Measurements from ENCODE around the gene SH3RF3.

SH3RF3 gene

DNA sequence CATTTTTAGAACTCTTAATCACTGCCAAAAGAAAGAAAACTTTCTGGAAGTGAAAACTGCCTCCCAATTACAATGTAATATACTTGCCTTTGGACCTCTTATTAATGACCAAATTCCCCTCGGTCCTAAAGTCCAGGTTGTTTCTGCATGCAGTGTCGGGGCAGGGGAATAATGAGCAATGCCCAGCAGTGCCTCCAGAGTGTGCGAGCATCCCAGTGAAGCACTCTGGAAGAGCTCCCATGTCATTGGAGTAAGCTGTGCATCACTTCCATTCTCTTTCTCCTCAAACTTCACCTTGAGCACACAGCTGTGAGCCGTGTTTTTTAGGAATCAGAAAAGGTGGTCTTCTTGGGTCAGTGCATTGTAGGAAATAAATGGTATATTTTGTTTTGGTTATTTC, 107.1 kb downstream of the SH3RF3 start:
- no peak for TF ChIP-seq PAX5 (IDR thresholded peaks at IDR 0.05; ENCODE audit: insufficient read depth, low read length, severe bottlenecking)
- TF ChIP-seq TAF1 (IDR thresholded peaks at IDR 0.05; ENCODE audit: low read depth, low read length) = no peak
- TF ChIP-seq POLR2A (IDR thresholded peaks at IDR 0.05; ENCODE audit: low read depth, low read length) = no peak
- no peak for TF ChIP-seq POLR2AphosphoS5 (IDR thresholded peaks at IDR 0.05; ENCODE audit: low read depth, low read length)
- no peak for TF ChIP-seq SPI1 (IDR thresholded peaks at IDR 0.05; ENCODE audit: low read depth, low read length)
- no peak for DNase-seq (ENCODE audit: insufficient read length, low spot score)
- FAIRE-seq = no peak

DNA sequence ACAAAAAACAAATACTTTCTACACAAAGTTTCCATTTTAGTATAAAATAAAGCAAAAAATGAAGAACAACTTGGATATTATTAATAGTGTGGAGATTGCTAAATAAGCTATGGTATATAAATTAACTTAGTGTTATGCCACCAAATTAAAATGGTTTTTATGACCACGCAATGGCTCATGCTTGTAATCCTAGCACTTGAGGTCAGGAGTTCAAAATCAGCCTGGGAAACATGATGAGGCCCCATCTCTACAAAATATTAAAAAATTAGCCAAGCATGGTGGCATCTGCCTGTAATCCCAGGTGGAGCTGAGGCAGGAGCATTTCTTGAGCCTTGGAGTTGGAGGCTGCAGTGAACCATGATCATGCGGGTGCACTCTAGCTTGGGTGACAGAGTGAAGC, 108.8 kb downstream of the SH3RF3 start:
- FAIRE-seq (no peak), DNase-seq (ENCODE audit: insufficient read length, low spot score) (no peak)
- TF ChIP-seq POLR2A (IDR thresholded peaks at IDR 0.05; ENCODE audit: low read depth, low read length) = no peak
- TF ChIP-seq POU2F2 (IDR thresholded peaks at IDR 0.05; ENCODE audit: low read depth, low read length) = no peak
- no peak for TF ChIP-seq POLR2AphosphoS5 (IDR thresholded peaks at IDR 0.05; ENCODE audit: low read depth, low read length)
- no peak for TF ChIP-seq SPI1 (IDR thresholded peaks at IDR 0.05; ENCODE audit: low read depth, low read length)
- no peak for TF ChIP-seq TAF1 (IDR thresholded peaks at IDR 0.05; ENCODE audit: low read depth, low read length)
- TF ChIP-seq PAX5 (IDR thresholded peaks at IDR 0.05; ENCODE audit: insufficient read depth, low read length, severe bottlenecking) = no peak

DNA sequence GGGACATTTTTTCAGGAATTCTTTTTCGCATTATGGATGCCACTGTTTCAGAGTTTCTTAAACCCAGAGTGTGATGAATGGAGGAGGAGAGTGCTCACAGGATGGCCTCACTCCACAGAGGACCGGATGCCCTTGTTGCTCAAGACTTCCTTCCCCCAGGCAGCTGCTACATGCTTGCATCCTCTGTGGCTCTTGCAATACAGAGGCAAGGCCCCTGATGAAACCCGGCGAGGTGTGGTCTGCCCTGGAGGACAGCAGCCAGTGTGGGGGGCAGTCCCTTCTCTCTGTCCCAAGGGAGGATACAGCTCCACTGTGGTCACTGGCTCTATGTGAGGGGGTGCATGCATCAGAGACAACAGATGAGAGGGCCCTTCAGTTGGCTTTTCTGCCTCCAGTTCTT, 109.6 kb downstream of the SH3RF3 start:
- peak; percentile 43 for FAIRE-seq
- no peak for DNase-seq (ENCODE audit: insufficient read length, low spot score)
- TF ChIP-seq POLR2A (IDR thresholded peaks at IDR 0.05; ENCODE audit: low read depth, low read length) (no peak), TAF1 (IDR thresholded peaks at IDR 0.05; ENCODE audit: low read depth, low read length) (no peak), POU2F2 (IDR thresholded peaks at IDR 0.05; ENCODE audit: low read depth, low read length) (no peak), SPI1 (IDR thresholded peaks at IDR 0.05; ENCODE audit: low read depth, low read length) (no peak), POLR2AphosphoS5 (IDR thresholded peaks at IDR 0.05; ENCODE audit: low read depth, low read length) (no peak), PAX5 (IDR thresholded peaks at IDR 0.05; ENCODE audit: insufficient read depth, low read length, severe bottlenecking) (no peak)

DNA sequence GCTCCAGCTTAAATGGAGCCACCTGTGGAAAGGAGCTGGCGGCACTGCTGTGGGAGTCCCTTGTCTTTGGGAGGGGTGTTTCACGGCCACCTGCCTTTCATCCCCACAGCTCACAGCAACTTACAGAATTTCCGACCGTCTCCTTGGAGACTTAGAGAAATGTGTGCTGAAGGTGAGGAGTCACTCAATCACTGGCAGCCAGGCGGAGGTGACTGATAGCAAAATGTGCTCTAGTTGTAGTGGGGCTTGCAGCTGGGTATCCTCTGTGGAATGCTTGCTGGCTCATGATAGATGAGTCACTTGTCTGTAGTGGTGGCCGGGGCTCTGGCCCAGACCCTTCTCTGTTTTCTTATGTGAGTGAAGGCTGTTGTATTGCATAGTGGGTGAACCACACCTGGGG, 110.7 kb downstream of the SH3RF3 start:
- FAIRE-seq = no peak
- TF ChIP-seq POLR2AphosphoS5 (IDR thresholded peaks at IDR 0.05; ENCODE audit: low read depth, low read length) (no peak), SPI1 (IDR thresholded peaks at IDR 0.05; ENCODE audit: low read depth, low read length) (no peak), TAF1 (IDR thresholded peaks at IDR 0.05; ENCODE audit: low read depth, low read length) (no peak), POU2F2 (IDR thresholded peaks at IDR 0.05; ENCODE audit: low read depth, low read length) (no peak), POLR2A (IDR thresholded peaks at IDR 0.05; ENCODE audit: low read depth, low read length) (no peak), PAX5 (IDR thresholded peaks at IDR 0.05; ENCODE audit: insufficient read depth, low read length, severe bottlenecking) (no peak)
- DNase-seq (ENCODE audit: insufficient read length, low spot score) = no peak

DNA sequence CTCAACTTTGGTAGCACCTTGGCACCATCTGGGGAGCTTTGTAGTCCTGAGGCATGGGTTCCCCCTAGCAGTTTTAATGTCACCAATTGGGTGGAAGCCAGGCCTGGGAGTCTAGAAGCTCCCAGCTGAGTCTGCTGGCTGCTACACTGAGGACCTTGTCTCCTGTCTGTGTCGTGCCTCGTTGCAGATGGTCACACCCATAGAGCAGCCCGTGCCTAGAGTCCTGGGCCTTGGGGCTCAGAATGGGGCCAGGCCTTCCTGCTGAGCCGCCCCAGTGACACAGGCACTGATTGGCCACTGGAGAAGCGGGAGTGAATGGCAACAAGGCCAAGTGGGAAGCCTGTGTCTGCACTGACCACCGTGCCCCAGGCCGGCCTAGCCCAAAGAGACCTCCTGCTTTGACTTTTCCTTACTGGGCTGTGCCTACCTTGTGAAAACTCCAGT, 113.2 kb downstream of the SH3RF3 start:
- no peak for DNase-seq (ENCODE audit: insufficient read length, low spot score)
- FAIRE-seq = no peak
- TF ChIP-seq TAF1 (IDR thresholded peaks at IDR 0.05; ENCODE audit: low read depth, low read length) (no peak), POLR2A (IDR thresholded peaks at IDR 0.05; ENCODE audit: low read depth, low read length) (no peak), POLR2AphosphoS5 (IDR thresholded peaks at IDR 0.05; ENCODE audit: low read depth, low read length) (no peak), PAX5 (IDR thresholded peaks at IDR 0.05; ENCODE audit: insufficient read depth, low read length, severe bottlenecking) (no peak), SPI1 (IDR thresholded peaks at IDR 0.05; ENCODE audit: low read depth, low read length) (no peak), POU2F2 (IDR thresholded peaks at IDR 0.05; ENCODE audit: low read depth, low read length) (no peak)

DNA sequence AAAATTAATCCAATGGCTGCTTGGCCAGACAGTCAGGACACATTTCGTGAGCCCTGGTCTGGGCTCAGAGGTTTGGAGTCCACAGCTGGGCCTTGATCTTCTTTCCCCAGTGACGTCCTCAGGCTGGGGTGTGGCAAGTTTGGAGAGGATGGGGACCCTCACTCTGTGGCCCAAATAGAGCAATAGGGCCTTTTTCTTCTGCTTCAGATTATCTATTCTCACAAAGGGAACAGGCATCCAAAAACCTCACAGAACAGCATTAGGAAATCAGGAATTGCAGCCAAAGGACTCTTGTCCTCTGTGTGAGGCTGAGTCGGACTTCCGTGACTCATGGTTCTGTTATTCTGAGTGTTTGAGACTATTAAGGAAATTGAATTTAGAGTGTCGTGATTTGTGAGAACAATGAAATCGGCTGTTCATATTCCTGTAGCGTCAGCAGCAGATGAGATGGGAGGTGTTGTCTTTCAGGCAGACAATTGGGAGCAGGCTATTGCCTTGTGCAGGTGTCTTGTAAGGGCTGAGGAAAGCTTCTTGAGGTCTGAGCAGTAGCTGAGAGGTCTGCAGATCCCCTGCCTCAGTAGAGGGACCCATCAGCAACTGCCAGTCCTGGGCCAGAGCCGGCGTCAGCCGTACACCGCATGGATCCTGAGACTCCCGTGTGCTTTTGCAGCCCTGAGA, 113.8 kb downstream of the SH3RF3 start:
- no peak for TF ChIP-seq POU2F2 (IDR thresholded peaks at IDR 0.05; ENCODE audit: low read depth, low read length)
- no peak for TF ChIP-seq TAF1 (IDR thresholded peaks at IDR 0.05; ENCODE audit: low read depth, low read length)
- TF ChIP-seq POLR2A (IDR thresholded peaks at IDR 0.05; ENCODE audit: low read depth, low read length) = no peak
- no peak for TF ChIP-seq PAX5 (IDR thresholded peaks at IDR 0.05; ENCODE audit: insufficient read depth, low read length, severe bottlenecking)
- TF ChIP-seq POLR2AphosphoS5 (IDR thresholded peaks at IDR 0.05; ENCODE audit: low read depth, low read length) = no peak
- TF ChIP-seq SPI1 (IDR thresholded peaks at IDR 0.05; ENCODE audit: low read depth, low read length) = no peak
- no peak for FAIRE-seq
- no peak for DNase-seq (ENCODE audit: insufficient read length, low spot score)

DNA sequence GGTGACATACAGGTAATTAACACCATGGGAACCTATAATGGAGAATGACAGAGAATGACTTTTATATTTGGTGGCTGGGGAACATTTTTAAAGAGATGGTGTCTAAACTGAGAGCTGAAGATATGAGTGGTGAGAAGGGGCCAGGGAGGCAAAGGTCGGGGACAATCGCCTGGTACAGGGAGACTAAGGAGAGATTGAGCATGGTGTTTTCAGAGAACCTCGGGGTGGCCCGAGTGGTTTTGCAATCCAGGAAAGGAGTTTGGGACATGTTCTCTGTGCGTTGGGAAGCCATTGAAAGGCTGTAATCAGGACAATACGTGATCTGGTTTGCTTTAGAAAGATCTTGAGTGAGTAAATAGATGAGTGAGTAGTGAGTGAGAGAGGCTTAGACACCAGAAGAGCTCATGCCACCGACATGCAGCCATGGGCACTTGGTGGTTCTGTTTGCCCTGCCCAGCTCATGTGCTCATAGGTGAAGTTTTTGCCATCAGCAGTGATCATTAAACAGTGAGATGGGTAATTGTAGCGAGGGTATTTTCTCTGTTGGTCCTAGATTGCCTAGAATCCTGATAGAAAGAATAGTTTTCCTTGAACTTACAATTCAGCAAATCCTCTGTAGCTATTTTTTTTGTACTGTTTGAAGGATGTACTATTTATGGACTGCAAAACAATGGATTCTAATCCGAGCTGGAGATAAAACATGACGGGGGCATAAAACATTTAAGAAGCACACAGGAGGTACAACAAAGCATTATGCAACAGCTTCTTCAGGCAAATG, 114.7 kb downstream of the SH3RF3 start:
- FAIRE-seq (no peak), DNase-seq (ENCODE audit: insufficient read length, low spot score) (no peak)
- no peak for TF ChIP-seq PAX5 (IDR thresholded peaks at IDR 0.05; ENCODE audit: insufficient read depth, low read length, severe bottlenecking)
- no peak for TF ChIP-seq POLR2A (IDR thresholded peaks at IDR 0.05; ENCODE audit: low read depth, low read length)
- no peak for TF ChIP-seq POU2F2 (IDR thresholded peaks at IDR 0.05; ENCODE audit: low read depth, low read length)
- TF ChIP-seq TAF1 (IDR thresholded peaks at IDR 0.05; ENCODE audit: low read depth, low read length) = no peak
- TF ChIP-seq SPI1 (IDR thresholded peaks at IDR 0.05; ENCODE audit: low read depth, low read length) = no peak
- TF ChIP-seq POLR2AphosphoS5 (IDR thresholded peaks at IDR 0.05; ENCODE audit: low read depth, low read length) = no peak

DNA sequence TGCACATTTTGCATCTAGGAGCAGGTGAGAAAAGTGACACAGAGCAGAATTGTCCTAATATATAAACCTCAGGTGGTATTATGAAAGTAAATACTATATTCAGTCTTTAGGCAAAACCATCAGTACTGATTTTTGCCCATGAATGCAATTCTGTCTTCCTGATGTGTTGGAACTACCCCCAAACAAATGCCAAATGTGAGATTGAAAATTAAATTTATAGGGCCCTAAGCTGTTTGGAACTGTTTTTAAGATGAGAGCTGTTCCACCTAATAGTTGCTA, 115.2 kb downstream of the SH3RF3 start:
- FAIRE-seq (no peak), DNase-seq (ENCODE audit: insufficient read length, low spot score) (no peak)
- no peak for TF ChIP-seq PAX5 (IDR thresholded peaks at IDR 0.05; ENCODE audit: insufficient read depth, low read length, severe bottlenecking)
- TF ChIP-seq POLR2AphosphoS5 (IDR thresholded peaks at IDR 0.05; ENCODE audit: low read depth, low read length) = no peak
- no peak for TF ChIP-seq TAF1 (IDR thresholded peaks at IDR 0.05; ENCODE audit: low read depth, low read length)
- TF ChIP-seq POLR2A (IDR thresholded peaks at IDR 0.05; ENCODE audit: low read depth, low read length) = no peak
- TF ChIP-seq POU2F2 (IDR thresholded peaks at IDR 0.05; ENCODE audit: low read depth, low read length) = no peak
- TF ChIP-seq SPI1 (IDR thresholded peaks at IDR 0.05; ENCODE audit: low read depth, low read length) = no peak

DNA sequence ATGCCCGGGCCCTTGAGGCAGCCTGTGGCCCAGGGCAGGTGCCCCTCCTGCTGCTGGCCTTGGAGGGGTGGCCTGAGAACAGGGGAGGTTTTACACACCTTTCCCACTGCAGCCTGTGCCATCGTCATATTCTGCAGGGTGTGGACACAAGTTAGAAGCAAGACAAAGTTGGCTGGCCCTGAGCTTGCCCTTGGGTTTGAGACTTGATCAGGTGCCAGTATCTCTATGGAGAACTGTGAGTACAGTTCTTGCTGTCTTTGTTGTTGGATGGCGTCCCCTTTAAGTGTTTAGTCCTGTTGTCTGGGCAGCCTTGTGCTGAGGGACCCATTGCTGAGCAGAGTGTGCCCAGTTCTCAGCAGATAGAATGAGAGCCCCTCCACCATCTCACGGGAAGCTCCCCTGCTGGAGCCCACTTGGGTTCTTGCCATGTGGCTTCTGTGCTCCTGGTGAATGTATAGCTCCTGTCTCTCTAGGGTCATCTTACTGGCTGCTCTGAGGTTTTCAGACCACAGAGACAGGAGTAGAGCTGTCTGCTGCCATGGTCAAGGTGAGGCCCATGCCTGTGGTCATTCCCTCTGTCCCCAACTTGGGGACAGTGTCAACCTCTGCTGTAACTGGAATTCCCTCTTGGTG, 115.9 kb downstream of the SH3RF3 start:
- DNase-seq (ENCODE audit: insufficient read length, low spot score) = no peak
- no peak for FAIRE-seq
- TF ChIP-seq POU2F2 (IDR thresholded peaks at IDR 0.05; ENCODE audit: low read depth, low read length) (no peak), POLR2A (IDR thresholded peaks at IDR 0.05; ENCODE audit: low read depth, low read length) (no peak), PAX5 (IDR thresholded peaks at IDR 0.05; ENCODE audit: insufficient read depth, low read length, severe bottlenecking) (no peak), POLR2AphosphoS5 (IDR thresholded peaks at IDR 0.05; ENCODE audit: low read depth, low read length) (no peak), SPI1 (IDR thresholded peaks at IDR 0.05; ENCODE audit: low read depth, low read length) (no peak), TAF1 (IDR thresholded peaks at IDR 0.05; ENCODE audit: low read depth, low read length) (no peak)
